Measurements from ENCODE around the gene EPHA3. TPM values are rescaled to one million over a fixed set of nuclear protein-coding genes. Genes with fewer than 3 reads are reported as not detected.

EPHA3 gene
- total and polyA plus RNA-seq, 9 of the 15 experiments (the other 6 are each of a cell fraction or from before 2014, with no cell fraction given), result not detected

GRCh38 chr3:89171687-89172545 lies 64.5 kb downstream of the EPHA3 start:
- DNase-seq (ENCODE audit: extremely low read depth in 1 of 4, low spot score in 3 of 4), result no peak
- Histone ChIP-seq H4K20me1 (replicated peaks; ENCODE audit: control insufficient read depth, insufficient read depth, low read length) (no peaks in the 10 kb centered on the region), H3K27me3 (ENCODE audit: control insufficient read depth in 2 of 2, insufficient read depth in 2 of 2, low read length in 2 of 2) (no peaks in the 10 kb centered on the region), H3K4me3 (no peak overlapping the region), H3K27ac (ENCODE audit: extremely low read depth, low read depth, low read length) (no peak overlapping the region), H3K79me2 (ENCODE audit: control insufficient read depth, insufficient read depth, low read length) (no peaks in the 10 kb centered on the region), H3K36me3 (ENCODE audit: control insufficient read depth, insufficient read depth, low read length) (no peaks in the 10 kb centered on the region), H3K9me3 (replicated peaks; ENCODE audit: control insufficient read depth, insufficient read depth, low read depth, low read length) (no peaks in the 10 kb centered on the region), H2AFZ (ENCODE audit: low read depth, low read length) (no peak overlapping the region), H3K9ac (ENCODE audit: insufficient read depth in 1 of 2, low read depth in 2 of 2, low read length in 2 of 2) (no peak overlapping the region), H3K4me1 (replicated peaks in 1 of 2; ENCODE audit: control insufficient read depth in 2 of 2, insufficient read depth in 2 of 2, low read length in 2 of 2) (no peaks in the 10 kb centered on the region), H3K9me1 (ENCODE audit: control insufficient read depth, insufficient read depth, low read length) (no peaks in the 10 kb centered on the region), H3K4me2 (ENCODE audit: insufficient read depth, low read length) (no peak overlapping the region)
- no peak for FAIRE-seq
- 0% methylated on average over 7 of the region's 9 CpGs for WGBS (ENCODE audit: insufficient coverage, low coverage, missing lambda C conversion rate)
- in situ Hi-C loops (cut with MboI) (no loop called here), intact Hi-C loops (cut with micrococcal nuclease) (no loop called here)
- ATAC-seq, result no peak
- no TSS peak for BruUV-seq (replicated peaks)
- ChIA-PET POLR2A (no interaction called here), CTCF (ENCODE audit: low intra/inter-chr PET ratio) (no interaction called here)
- no peak for TF ChIP-seq BRF2 (IDR thresholded peaks at IDR 0.05; ENCODE audit: borderline replicate concordance, insufficient read depth, insufficient read length)
- TF ChIP-seq AFF4 (CRISPR knock-in tag; IDR thresholded peaks at IDR 0.05), result no peak
- TF ChIP-seq XRCC4 (IDR thresholded peaks at IDR 0.05; ENCODE audit: extremely low read depth, insufficient read depth, insufficient read length), result no peak
- TF ChIP-seq REST (IDR thresholded peaks at IDR 0.05; ENCODE audit: borderline replicate concordance), result no peak
- TF ChIP-seq REST (CRISPR knock-in tag; IDR thresholded peaks at IDR 0.05; ENCODE audit: low read depth), result no peak
- TF ChIP-seq ERF (CRISPR knock-in tag; IDR thresholded peaks at IDR 0.05), result no peak

All from K562 (cell line).